GM12878 (cell line): Measurements from ENCODE around the gene DTNA.

Experiments
- ETV6 ChIP-seq, 2 experiments: fragments of 450-650 bp in 1 of 2; IDR thresholded peaks in 1 of 2; conservative IDR thresholded peaks in 1 of 2; 2 replicates each; pipeline ENCODE4 v1.6.1; 2014; ENCODE audit warnings: antibody characterized with exemption in 1 of 2, borderline replicate concordance in 1 of 2, low read depth in 1 of 2, mild to moderate bottlenecking in 1 of 2, moderate library complexity in 1 of 2
- POLR2A ChIP-seq: IDR thresholded peaks from 2 replicates; pipeline ENCODE4 v1.6.1; 2011; ENCODE audit warnings: low read depth, mild to moderate bottlenecking, low read length

- no peak for TF ChIP-seq POLR2A
- TF ChIP-seq ETV6 (conservative IDR thresholded peaks at IDR 0.05 in 1 of 2, IDR thresholded peaks at IDR 0.05 in 1 of 2; ENCODE audit: borderline replicate concordance in 1 of 2, low read depth in 1 of 2) = no peak
Measured at GRCh38 chr18:34834897-34835296, 124.8 kb downstream of the DTNA start.
